ENCODE results near the gene MKKS. TPM values are rescaled to one million over a fixed set of nuclear protein-coding genes. Genes with fewer than 3 reads are reported as not detected.

The MKKS gene
- total RNA-seq, 1 experiment from 2014 or later, result 10.6 TPM

GRCh38 chr20:10375191-10375590 is 58.8 kb downstream of the MKKS start:
- Histone ChIP-seq H4K20me1 (ENCODE audit: control insufficient read depth, insufficient read depth, insufficient read length) (no peaks in the 10 kb centered on the region), H3K4ac (ENCODE audit: low read depth, low read length) (no peak overlapping the region), H2BK120ac (ENCODE audit: low read depth, low read length, poor library complexity, severe bottlenecking) (no peak overlapping the region), H3K9ac (ENCODE audit: extremely low read depth, insufficient read length, low read length) (no peak overlapping the region), H3K4me2 (ENCODE audit: insufficient read depth, insufficient read length, low read length) (no peak overlapping the region), H3K79me2 (ENCODE audit: insufficient read depth, low read length) (no peaks in the 10 kb centered on the region), H4K5ac (ENCODE audit: insufficient read length, low read depth, low read length) (no peak overlapping the region), H3K56ac (ENCODE audit: insufficient read length, low read depth, low read length) (no peak overlapping the region), H4K8ac (replicated peaks; ENCODE audit: insufficient read length, low read depth, low read length) (no peak overlapping the region), H3K18ac (ENCODE audit: insufficient read length, low read depth, low read length) (no peak overlapping the region), H2BK15ac (ENCODE audit: low read depth, low read length) (no peak overlapping the region), H2BK5ac (ENCODE audit: insufficient read length, low read length) (no peak overlapping the region), H2BK12ac (ENCODE audit: insufficient read length, low read depth, low read length) (no peak overlapping the region), H3K23me2 (ENCODE audit: insufficient read length, low read depth, low read length, poor library complexity, severe bottlenecking) (no peaks in the 10 kb centered on the region), H3K23ac (ENCODE audit: insufficient read length, low read depth, low read length) (no peak overlapping the region), H3K14ac (ENCODE audit: insufficient read depth, low read length) (no peak overlapping the region), H3K79me1 (ENCODE audit: insufficient read depth, low read depth, low read length, poor library complexity, severe bottlenecking) (no peaks in the 10 kb centered on the region), H4K91ac (ENCODE audit: insufficient read length, low read depth, low read length) (no peak overlapping the region), H3K27me3 (ENCODE audit: insufficient read depth, low read length) (no peaks in the 10 kb centered on the region), H2AK5ac (ENCODE audit: insufficient read length, low read length) (no peak overlapping the region), H3T11ph (ENCODE audit: low read length) (no peak overlapping the region), H2AFZ (ENCODE audit: low read length) (no peak overlapping the region), H2BK20ac (ENCODE audit: low read depth, low read length, poor library complexity, severe bottlenecking) (no peak overlapping the region), H3K27ac (ENCODE audit: insufficient read length, low read depth, low read length) (no peak overlapping the region), H3K4me1 (ENCODE audit: insufficient read depth, low read length) (no peaks in the 10 kb centered on the region), H3K9me3 (ENCODE audit: control insufficient read depth, low read depth, low read length) (peaks cover 14% of the 10 kb centered on the region)
- DNase-seq, result no peak
- H3K27ac Mint-ChIP-seq, result no peak overlapping the region
- H3K27me3 Mint-ChIP-seq (ENCODE audit: low read depth), result no peaks in the 10 kb centered on the region
- peaks cover 11 to 26% (median 20%) of the 10 kb centered on the region in 3 experiments for H3K36me3 Mint-ChIP-seq (ENCODE audit: insufficient read depth in 1 of 3, low read depth in 3 of 3)
- TF ChIP-seq CTCF (conservative IDR thresholded peaks at IDR 0.05), result no peak
- no CpG with 5 or more reads among the region's 2 CpGs for WGBS (ENCODE audit: extremely low coverage, insufficient read length, low lambda C conversion rate)
- H3K4me3 Mint-ChIP-seq, result no peak overlapping the region
- peaks cover 21 to 35% of the 10 kb centered on the region in 2 experiments for H3K9me3 Mint-ChIP-seq
- H3K4me1 Mint-ChIP-seq, result peaks cover 0 to 9% of the 10 kb centered on the region in 2 experiments; a peak in 2 of 4 replicates
